Sigmoid colon (tissue), 4 donors: Measurements from ENCODE around the gene CDK11B.
"Not testable (repeated sequence)": the region's sequence is repeated elsewhere in the genome, so short reads cannot be mapped to it uniquely, and the experiment has no call there.

Experiments used
- CTCF ChIP-seq, 4 experiments: fragments of 450-650 bp in 3 of 4; fragments of 200-600 bp in 1 of 4; IDR thresholded peaks; one replicate each; pipeline ENCODE4 v1.5.1; 2016 to 2019; ENCODE audit warnings: antibody characterized with exemption in 4 of 4, mild to moderate bottlenecking in 3 of 4, moderate library complexity in 2 of 4
- POLR2A ChIP-seq, 2 donors: fragments of 450-650 bp; IDR thresholded peaks; one replicate each; pipeline ENCODE4 v1.6.1; 2016; ENCODE audit warnings: antibody characterized with exemption in 2 of 2, mild to moderate bottlenecking in 2 of 2, moderate library complexity in 2 of 2
- POLR2AphosphoS5 ChIP-seq, 4 donors: sonication (generic); formaldehyde crosslinking; IDR thresholded peaks; one replicate each; pipeline ENCODE4 v1.6.1; 2017; ENCODE audit warnings: antibody characterized with exemption in 4 of 4

GRCh38 chr1:1648265-1648664 lies 10.5 kb downstream of the CDK11B start:
- peak in 1 of 2 donors; percentile 20 for TF ChIP-seq POLR2A (IDR thresholded peaks at IDR 0.05)
- not testable (repeated sequence) for TF ChIP-seq CTCF, POLR2AphosphoS5 (IDR thresholded peaks at IDR 0.05)
